BE2C (cell line): ENCODE measurements around the gene SULT2B1.
A peak's percentile ranks its signal among the peaks of the same experiment; 100 is the strongest.

ENCODE experiments used
- DNase-seq: peaks from one replicate; pipeline ENCODE4 v3.0.0-alpha.2; 2020
- H3K27me3 ChIP-seq: fragments of 250-450 bp; sonication (Bioruptor Pico); 2 replicates; pipeline ENCODE4 v1.5.1; 2020; ENCODE audit warnings: mild to moderate bottlenecking
- H3K36me3 ChIP-seq: fragments of 250-450 bp; sonication (Bioruptor Pico); 2 replicates; pipeline ENCODE4 v1.5.1; 2020; ENCODE audit warnings: mild to moderate bottlenecking
- H3K4me1 ChIP-seq: fragments of 250-450 bp; sonication (Bioruptor Pico); 2 replicates; pipeline ENCODE4 v1.5.1; 2020
- H3K4me3 ChIP-seq: 2 replicates; pipeline ENCODE4 v1.5.1; 2011; ENCODE audit warnings: low read depth, low read length
- H3K9me3 ChIP-seq: fragments of 250-450 bp; sonication (Bioruptor Pico); 2 replicates; pipeline ENCODE4 v1.5.1; 2020
- CTCF ChIP-seq: IDR thresholded peaks from 2 replicates; pipeline ENCODE4 v1.5.1; 2012; ENCODE audit warnings: mild to moderate bottlenecking, low read depth, low read length

SULT2B1 gene

GRCh38 chr19:48645620-48646000, 93.6 kb downstream of the SULT2B1 start:
- no peaks in the 10 kb centered on the region for H3K4me1 ChIP-seq
- H3K36me3 ChIP-seq: no peaks in the 10 kb centered on the region
- peak overlapping the region; percentile 69 for H3K4me3 ChIP-seq
- DNase-seq: peak; percentile 24
- TF ChIP-seq CTCF: no peak
- H3K9me3 ChIP-seq: no peaks in the 10 kb centered on the region
- no peaks in the 10 kb centered on the region for H3K27me3 ChIP-seq

- peak; percentile 94 for DNase-seq
- Histone ChIP-seq H3K9me3 (no peaks in the 10 kb centered on the region), H3K4me1 (no peaks in the 10 kb centered on the region), H3K4me3 (peak within 1 kb of the TSS; percentile 69), H3K36me3 (no peaks in the 10 kb centered on the region), H3K27me3 (no peaks in the 10 kb centered on the region)
- TF ChIP-seq CTCF: peak; percentile 80
Observed at GRCh38 chr19:48646001-48646721, 94.2 kb downstream of the SULT2B1 start, which contains the start of gene CA11. CA11 (minus strand) TSS chr19:48646187; CDS start chr19:48645632, 555 bp downstream.

- no peaks in the 10 kb centered on the region for H3K4me1 ChIP-seq
- DNase-seq: no peak
- no peak for TF ChIP-seq CTCF
- no peaks in the 10 kb centered on the region for H3K36me3 ChIP-seq
- no peaks in the 10 kb centered on the region for H3K9me3 ChIP-seq
- no peaks in the 10 kb centered on the region for H3K27me3 ChIP-seq
- H3K4me3 ChIP-seq: peak overlapping the region; percentile 69
Observed at GRCh38 chr19:48646722-48647216, 94.8 kb downstream of the SULT2B1 start.

GRCh38 chr19:48648134-48648533, 96.2 kb downstream of the SULT2B1 start:
- TF ChIP-seq CTCF: no peak
- Histone ChIP-seq H3K27me3 (no peaks in the 10 kb centered on the region), H3K36me3 (no peaks in the 10 kb centered on the region), H3K4me3 (no peak overlapping the region), H3K4me1 (no peaks in the 10 kb centered on the region), H3K9me3 (no peaks in the 10 kb centered on the region)
- no peak for DNase-seq
